GM12878 (cell line): ENCODE data around the gene SRA1. TPM values are rescaled to one million over a fixed set of nuclear protein-coding genes. Genes with fewer than 3 reads are reported as not detected.

Experiments used
- ATAC-seq: fragments of 200-7000 bp; cut with Tn5 transposase; 3 replicates; pipeline ENCODE4 v1.9.1; 2020; ENCODE audit warnings: mild to moderate bottlenecking, moderate library complexity
- BruUV-seq: library from RNA; stranded (reverse); fragments of 400-500 nt; replicated peaks from 2 replicates; lab custom pipeline; 2021; lab: Mats Ljungman, UMichigan
- CTCF ChIA-PET: fragments of 300-600 bp; sonication (Branson Sonifier 250); formaldehyde crosslinking; extraction: SDS; loops from one replicate; lab custom pipeline; 2021; ENCODE audit warnings: inconsistent platforms; lab: Yijun Ruan, JAX
- POLR2A ChIA-PET: fragments of 350-600 bp; formaldehyde crosslinking; extraction: SDS; loops from one replicate; lab custom pipeline; 2021; ENCODE audit warnings: inconsistent platforms; lab: Charles Lee
- RAD21 ChIA-PET: fragments of 300-600 bp; sonication (Branson Sonifier 250); formaldehyde crosslinking; loops from one replicate; lab custom pipeline; 2023; ENCODE audit warnings: antibody characterized with exemption; ENCODE audit not compliant: unreplicated experiment; lab: Charles Lee
- SMC1A ChIA-PET: fragments of 300-600 bp; sonication (Branson Sonifier 250); formaldehyde crosslinking; loops from one replicate; lab custom pipeline; 2023; ENCODE audit not compliant: unreplicated experiment, uncharacterized antibody; lab: Charles Lee
- DNase-seq: peaks from one replicate; pipeline ENCODE4 v3.0.0-alpha.2; 2011; ENCODE audit warnings: low read depth, low spot score
- FAIRE-seq: peaks from 3 replicates; lab custom pipeline; 2011; peaks lifted over from hg19 to GRCh38; lab: Jason Lieb, UNC
- H2AFZ ChIP-seq: 2 replicates; pipeline ENCODE4 v1.6.0; 2011; ENCODE audit warnings: low read depth, low read length, control low read depth; ENCODE audit not compliant: control insufficient read depth
- H3K27ac ChIP-seq: 2 replicates; pipeline ENCODE4 v1.5.1; 2011; ENCODE audit warnings: control low read depth; ENCODE audit not compliant: control insufficient read depth, insufficient read depth
- H3K27me3 ChIP-seq, 2 experiments: replicated peaks in 1 of 2; 2 replicates each; pipeline versions ENCODE4 v1.6.0 to v1.6.1; 2011; ENCODE audit warnings: low read length in 1 of 2; ENCODE audit not compliant: control insufficient read depth in 2 of 2, insufficient read depth in 2 of 2
- H3K36me3 ChIP-seq, 2 experiments: 2 replicates each; pipeline ENCODE4 v1.5.1; 2011; ENCODE audit warnings: low read length in 1 of 2; ENCODE audit not compliant: control insufficient read depth in 2 of 2, insufficient read depth in 2 of 2
- H3K4me1 ChIP-seq: 2 replicates; pipeline ENCODE4 v1.6.1; 2011; ENCODE audit warnings: mild to moderate bottlenecking, low read length, moderate library complexity, mixed read lengths; ENCODE audit not compliant: control insufficient read depth, insufficient read depth
- H3K4me2 ChIP-seq: 2 replicates; pipeline ENCODE4 v1.6.0; 2011; ENCODE audit warnings: control low read depth; ENCODE audit not compliant: control insufficient read depth, insufficient read depth
- H3K4me3 ChIP-seq: fragments of 200-600 bp; sonication (generic); 2 replicates; pipeline ENCODE4 v1.5.1; 2016
- H3K79me2 ChIP-seq: 2 replicates; pipeline ENCODE4 v1.6.0; 2011; ENCODE audit warnings: low read length; ENCODE audit not compliant: control insufficient read depth, insufficient read depth
- H3K9ac ChIP-seq: 2 replicates; pipeline ENCODE4 v1.8.0; 2011; ENCODE audit warnings: low read length, control low read depth, mixed read lengths; ENCODE audit not compliant: control insufficient read depth, insufficient read depth
- H3K9me3 ChIP-seq: replicated peaks from 3 replicates; pipeline ENCODE4 v1.5.1; 2011; ENCODE audit warnings: mild to moderate bottlenecking, low read length; ENCODE audit not compliant: control insufficient read depth, insufficient read depth
- H4K20me1 ChIP-seq: 2 replicates; pipeline ENCODE4 v1.6.0; 2011; ENCODE audit not compliant: control insufficient read depth, insufficient read depth
- ATF7 ChIP-seq: fragments of 450-650 bp; IDR thresholded peaks from 2 replicates; pipeline ENCODE4 v1.6.1; 2016; ENCODE audit warnings: low read depth, mild to moderate bottlenecking
- BHLHE40 ChIP-seq, 2 experiments: fragments of 450-650 bp in 1 of 2; IDR thresholded peaks; 2 replicates each; pipeline ENCODE4 v1.6.1; 2011 to 2017; ENCODE audit warnings: low read depth in 2 of 2, borderline replicate concordance in 1 of 2, improper control_type of control experiment in 1 of 2, low read length in 1 of 2, mild to moderate bottlenecking in 1 of 2
- CEBPZ ChIP-seq: fragments of 150-350 bp; IDR thresholded peaks from 2 replicates; pipeline ENCODE4 v1.6.1; 2016; ENCODE audit warnings: low read depth, low read length
- CTCF ChIP-seq, 3 experiments: IDR thresholded peaks in 2 of 3; conservative IDR thresholded peaks in 1 of 3; 2 replicates each; pipeline ENCODE4 v1.5.1; 2011; ENCODE audit warnings: low read depth in 3 of 3, low read length in 3 of 3, mild to moderate bottlenecking in 3 of 3, control low read depth in 2 of 3, moderate library complexity in 2 of 3, inconsistent platforms in 1 of 3, mixed read lengths in 1 of 3; ENCODE audit not compliant: control insufficient read depth in 2 of 3, insufficient read depth in 1 of 3; ENCODE audit errors: extremely low read depth in 1 of 3
- HCFC1 ChIP-seq: fragments of 150-350 bp; IDR thresholded peaks from 2 replicates; pipeline ENCODE4 v1.6.1; 2014; ENCODE audit warnings: low read length
- IKZF1 ChIP-seq: fragments of 450-650 bp; conservative IDR thresholded peaks from 2 replicates; pipeline ENCODE4 v1.6.1; 2017; ENCODE audit warnings: antibody characterized with exemption, mild to moderate bottlenecking
- POLR2AphosphoS5 ChIP-seq: IDR thresholded peaks from 2 replicates; pipeline ENCODE4 v1.6.1; 2011; ENCODE audit warnings: mild to moderate bottlenecking, low read length, inconsistent platforms
- POU2F2 ChIP-seq: IDR thresholded peaks from 3 replicates; pipeline ENCODE4 v1.6.1; 2011; ENCODE audit warnings: low read depth, mild to moderate bottlenecking, low read length, borderline replicate concordance
- RAD51 ChIP-seq: fragments of 450-650 bp; IDR thresholded peaks from 2 replicates; pipeline ENCODE4 v1.6.1; 2016; ENCODE audit warnings: moderate library complexity, mild to moderate bottlenecking, inconsistent platforms
- SMAD1 ChIP-seq: fragments of 450-650 bp; IDR thresholded peaks from 2 replicates; pipeline ENCODE4 v1.6.1; 2018; ENCODE audit warnings: mild to moderate bottlenecking, low read depth; ENCODE audit not compliant: partially characterized antibody
- SRF ChIP-seq, 2 experiments: IDR thresholded peaks; 2 replicates each; pipeline ENCODE4 v1.6.1; 2011; ENCODE audit warnings: low read depth in 2 of 2, low read length in 2 of 2, mild to moderate bottlenecking in 1 of 2, moderate library complexity in 1 of 2
- STAT1 ChIP-seq: fragments of 450-650 bp; conservative IDR thresholded peaks from 2 replicates; pipeline ENCODE4 v1.6.1; 2014; ENCODE audit warnings: antibody characterized with exemption, mild to moderate bottlenecking
- WRNIP1 ChIP-seq: IDR thresholded peaks from 2 replicates; pipeline ENCODE4 v1.6.1; 2011; ENCODE audit warnings: low read depth, low read length, improper control_type of control experiment, borderline replicate concordance
- YBX1 ChIP-seq: fragments of 450-650 bp; IDR thresholded peaks from 2 replicates; pipeline ENCODE4 v1.6.1; 2016; ENCODE audit warnings: antibody characterized with exemption
- WGBS: methylation state at CpG from one replicate; pipeline ENCODE4 v1.1.6; 2016; ENCODE audit warnings: low lambda C conversion rate; ENCODE audit not compliant: insufficient replicate concordance, insufficient coverage; ENCODE audit errors: missing lambda C conversion rate; 5-methylcytosine and 5-hydroxymethylcytosine counted together
- in situ Hi-C: fragments of 300-500 bp; cut with MboI; formaldehyde crosslinking; loops from 9 replicates; pipeline ENCODE4 v1.14.3; 2018; ENCODE audit warnings: mixed read lengths
- intact Hi-C: fragments of 100-400 bp; cut with micrococcal nuclease; formaldehyde crosslinking; loops from one replicate; pipeline ENCODE4 v1.14.2; 2022; ENCODE audit not compliant: unreplicated experiment
- polyA plus RNA-seq, 11 experiments: library from polyadenylated mRNA; depleted of rRNA in 4 of 11; unstranded in 6 of 11; stranded (reverse) in 5 of 11; fragments of >200 nt; fragmentation: Nextera tagmentation in 4 of 11; fragmentation: Illumina TruSeq in 1 of 11; extraction: Ambion mirVana in 4 of 11; extraction: Trizol in 1 of 11; gene quantifications; 1 replicate in 1 of 11; 2 replicates in 10 of 11; pipeline versions ENCODE4 v1.2.1 to v1.2.3, GENCODE V29; 2011 to 2016; ENCODE audit warnings: inconsistent platforms in 2 of 11, missing spikeins in 2 of 11, low read depth in 1 of 11
- total RNA-seq, 4 experiments: library from RNA; depleted of rRNA in 3 of 4; stranded (reverse); fragments of >200 nt in 3 of 4; fragmentation: Illumina TruSeq in 1 of 4; extraction: Trizol in 1 of 4; gene quantifications; 2 replicates each; pipeline versions ENCODE4 v1.2.1 to v1.2.3, GENCODE V29; 2013 to 2021

The SRA1 gene
- total and polyA plus RNA-seq, 10 of the 15 experiments (the other 5 are each of a cell fraction or from before 2014, with no cell fraction given): 35.3 to 127 (median 56.1) TPM

GRCh38 chr5:140602147-140602546 lies 44.9 kb upstream of the SRA1 start:
- H2AFZ ChIP-seq: no peak overlapping the region
- H3K4me3 ChIP-seq: no peak overlapping the region
- H3K27ac ChIP-seq: no peak overlapping the region
- in situ Hi-C loops: no loop called here
- ChIA-PET CTCF (no interaction called here), SMC1A (no interaction called here), RAD21 (no interaction called here), POLR2A (interaction anchor here (0.6 kb wide), 1 partner anchor 220 kb away, joined by 3 read pairs; no protein-coding TSS in a partner anchor)
- no peaks in the 10 kb centered on the region for H4K20me1 ChIP-seq
- H3K27me3 ChIP-seq: no peaks in the 10 kb centered on the region
- no TSS peak for BruUV-seq
- DNase-seq (no peak), ATAC-seq (no peak), FAIRE-seq (no peak)
- no peaks in the 10 kb centered on the region for H3K79me2 ChIP-seq
- intact Hi-C loops: no loop called here
- no peaks in the 10 kb centered on the region for H3K9me3 ChIP-seq
- H3K4me1 ChIP-seq: no peaks in the 10 kb centered on the region
- TF ChIP-seq ATF7: 0 out of 2 replicates have a peak, but pooled peaks have one; percentile 24
- TF ChIP-seq POLR2AphosphoS5: no peak
- peak in 1 of 2 experiments; percentile 31; a peak in 1 of 4 replicates for TF ChIP-seq BHLHE40 (IDR thresholded peaks at IDR 0.05; ENCODE audit: borderline replicate concordance in 1 of 2, low read depth in 2 of 2, low read length in 1 of 2)
- WGBS: 23% methylated on average over 4 of the region's 4 CpGs
- no peaks in the 10 kb centered on the region for H3K36me3 ChIP-seq
- H3K9ac ChIP-seq: no peak overlapping the region
- no peak overlapping the region for H3K4me2 ChIP-seq

GRCh38 chr5:140600096-140600495 lies 42.8 kb upstream of the SRA1 start:
- intact Hi-C loops: no loop called here
- SMC1A ChIA-PET: no interaction called here
- TF ChIP-seq YBX1 (no peak), POU2F2 (no peak), HCFC1 (no peak), RAD51 (no peak), STAT1 (no peak), CTCF (IDR thresholded peaks at IDR 0.05 in 2 of 3, conservative IDR thresholded peaks at IDR 0.05 in 1 of 3; ENCODE audit: control insufficient read depth in 2 of 3, extremely low read depth in 1 of 3, insufficient read depth in 1 of 3, low read depth in 3 of 3, low read length in 3 of 3) (no peak), CEBPZ (no peak), SRF (IDR thresholded peaks at IDR 0.05; ENCODE audit: low read depth in 2 of 2, low read length in 2 of 2) (no peak), IKZF1 (no peak), SMAD1 (no peak), WRNIP1 (no peak), POLR2AphosphoS5 (no peak)

More at GRCh38 chr5:140600096-140600495, 42.8 kb upstream of the SRA1 start:
- H3K9me3 ChIP-seq: no peaks in the 10 kb centered on the region
- RAD21 ChIA-PET: no interaction called here
- no peak overlapping the region for H3K4me3 ChIP-seq
- no peaks in the 10 kb centered on the region for H3K36me3 ChIP-seq
- no peak overlapping the region for H2AFZ ChIP-seq
- FAIRE-seq (no peak), DNase-seq (no peak), ATAC-seq (no peak)
- no peaks in the 10 kb centered on the region for H4K20me1 ChIP-seq
- no peaks in the 10 kb centered on the region for H3K4me1 ChIP-seq
- in situ Hi-C loops: no loop called here
- H3K79me2 ChIP-seq: no peaks in the 10 kb centered on the region
- no peak overlapping the region for H3K4me2 ChIP-seq
- H3K27me3 ChIP-seq: no peaks in the 10 kb centered on the region
- no peak overlapping the region for H3K27ac ChIP-seq
- POLR2A ChIA-PET: no interaction called here
- H3K9ac ChIP-seq: no peak overlapping the region
- no TSS peak for BruUV-seq
- CTCF ChIA-PET: interaction anchor here (1.1 kb wide), 1 partner anchor 35 kb away, joined by 5 read pairs; no protein-coding TSS in a partner anchor
